Common myeloid progenitor, CD34-positive (primary cell): ENCODE results near the gene PDE1A.

Experiments
- CTCF ChIA-PET: fragments of 350-600 bp; sonication (Branson Sonifier 250); formaldehyde crosslinking; loops from one replicate; lab custom pipeline; 2021; ENCODE audit warnings: antibody characterized with exemption; lab: Charles Lee
- POLR2A ChIA-PET: fragments of 350-600 bp; sonication (Branson Sonifier 250); formaldehyde crosslinking; loops from one replicate; lab custom pipeline; 2021; ENCODE audit warnings: antibody characterized with exemption; lab: Charles Lee
- DNase-seq, 3 donors: peaks; one replicate each; pipeline versions ENCODE4 v3.0.0 to v3.0.0-alpha.2; 2013
- H3K27ac ChIP-seq, 2 experiments: 1 replicate in 1 of 2; 2 replicates in 1 of 2; pipeline ENCODE4 v1.7.0; 2013; ENCODE audit warnings: inconsistent platforms in 2 of 2, low read length in 2 of 2, mild to moderate bottlenecking in 2 of 2, low read depth in 1 of 2, moderate library complexity in 1 of 2; ENCODE audit not compliant: severe bottlenecking in 2 of 2, insufficient read depth in 1 of 2, poor library complexity in 1 of 2
- H3K27me3 ChIP-seq, 5 experiments: replicated peaks in 2 of 5; 1 replicate in 3 of 5; 2 replicates in 2 of 5; pipeline versions ENCODE4 v1.6.1 to v1.7.0; 2013; ENCODE audit warnings: low read length in 4 of 5, mild to moderate bottlenecking in 2 of 5, moderate library complexity in 2 of 5, inconsistent platforms in 1 of 5; ENCODE audit not compliant: insufficient read depth in 5 of 5, control insufficient read depth in 4 of 5
- H3K36me3 ChIP-seq, 4 experiments: 1 replicate in 2 of 4; 2 replicates in 2 of 4; pipeline versions ENCODE4 v1.6.1 to v1.7.0; 2013; ENCODE audit warnings: low read length in 3 of 4, control low read depth in 1 of 4, mild to moderate bottlenecking in 1 of 4; ENCODE audit not compliant: control insufficient read depth in 4 of 4, insufficient read depth in 4 of 4
- H3K4me1 ChIP-seq, 4 experiments: 1 replicate in 3 of 4; 2 replicates in 1 of 4; pipeline versions ENCODE4 v1.6.1 to v1.7.1; 2013; ENCODE audit warnings: low read length in 3 of 4, mild to moderate bottlenecking in 3 of 4, control low read depth in 1 of 4, inconsistent platforms in 1 of 4, moderate library complexity in 1 of 4; ENCODE audit not compliant: control insufficient read depth in 4 of 4, insufficient read depth in 4 of 4; ENCODE audit errors: control extremely low read depth in 1 of 4
- H3K4me3 ChIP-seq, 7 experiments: 1 replicate in 4 of 7; 2 replicates in 3 of 7; pipeline versions ENCODE4 v1.5.1 to v1.7.0; 2013; ENCODE audit warnings: mild to moderate bottlenecking in 7 of 7, low read length in 6 of 7, moderate library complexity in 6 of 7, inconsistent platforms in 2 of 7, low read depth in 2 of 7, control low read depth in 1 of 7; ENCODE audit not compliant: insufficient read depth in 4 of 7, control insufficient read depth in 1 of 7; ENCODE audit errors: extremely low read depth in 1 of 7
- H3K9me3 ChIP-seq, 5 experiments: 1 replicate in 4 of 5; 2 replicates in 1 of 5; pipeline versions ENCODE4 v1.6.1 to v1.7.1; 2013; ENCODE audit warnings: low read length in 4 of 5, mild to moderate bottlenecking in 2 of 5, inconsistent platforms in 1 of 5, low read depth in 1 of 5, moderate library complexity in 1 of 5; ENCODE audit not compliant: control insufficient read depth in 4 of 5, insufficient read depth in 2 of 5; ENCODE audit errors: control extremely low read depth in 1 of 5
- WGBS: methylation state at CpG from one replicate; pipeline ENCODE4 v1.1.5; 2013; ENCODE audit not compliant: insufficient coverage; 5-methylcytosine and 5-hydroxymethylcytosine counted together

Gene PDE1A

DNA sequence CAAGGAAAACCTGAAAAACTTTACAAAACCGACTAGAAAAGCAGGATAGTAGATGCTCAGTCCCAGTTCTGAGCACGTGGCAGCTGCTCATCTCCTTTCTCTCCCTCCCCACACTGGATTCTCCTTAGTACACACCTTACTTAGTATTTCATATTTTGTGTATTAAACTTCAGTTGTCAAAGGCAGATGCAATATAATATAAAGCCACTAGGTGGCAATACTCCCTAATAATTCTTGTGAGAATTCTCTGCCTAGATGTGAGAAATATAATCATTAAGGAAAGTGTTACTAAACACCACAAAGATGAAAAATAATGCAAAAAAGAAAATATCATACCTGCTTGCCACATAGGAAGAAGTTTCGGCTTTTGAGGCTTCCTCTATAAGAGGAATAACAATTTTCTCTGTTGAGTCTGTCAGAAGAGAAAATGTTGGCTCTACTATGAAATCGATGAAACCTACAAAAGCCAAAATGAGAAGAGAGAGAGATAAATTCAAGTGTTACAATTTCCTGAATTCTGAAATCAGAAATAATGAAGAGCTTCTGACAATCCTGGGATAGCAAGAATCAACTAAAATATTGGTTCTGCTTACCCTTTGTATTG lies 240.6 kb downstream of the PDE1A start:
- CTCF ChIA-PET: interaction anchor here (0.8 to 6.4 kb wide), 10 partner anchors 9 to 794 kb away, joined by 3 to 40 read pairs (median 4); no protein-coding TSS in a partner anchor

DNA sequence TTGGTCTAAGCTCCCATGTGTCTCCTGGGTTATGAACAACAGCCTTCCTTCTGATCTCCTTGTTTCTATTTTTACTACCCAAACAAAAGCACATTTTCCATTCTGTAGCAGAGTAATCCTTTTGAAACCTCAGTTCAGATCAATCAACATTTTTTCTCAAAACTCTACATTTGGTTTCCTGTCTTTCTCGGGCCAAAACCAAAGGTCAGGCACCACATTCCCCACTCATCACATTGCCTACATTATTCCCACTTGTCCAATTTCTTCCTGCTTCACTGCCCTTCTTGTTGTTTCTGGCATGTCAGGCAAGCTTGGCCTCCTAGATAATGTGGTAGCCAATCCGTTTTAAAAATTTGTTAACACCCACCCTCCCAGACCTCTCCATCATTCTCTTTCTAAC lies 244.4 kb downstream of the PDE1A start:
- WGBS: 100% methylated on average over 1 of the region's 2 CpGs
- H3K27ac ChIP-seq: no peak overlapping the region
- H3K27me3 ChIP-seq: no peaks in the 10 kb centered on the region
- H3K4me3 ChIP-seq: no peak overlapping the region
- peaks cover 0 to 4% (median 3%) of the 10 kb centered on the region in 5 experiments for H3K9me3 ChIP-seq
- CTCF ChIA-PET: no interaction called here
- no peaks in the 10 kb centered on the region for H3K4me1 ChIP-seq
- no peak for DNase-seq
- no peaks in the 10 kb centered on the region for H3K36me3 ChIP-seq
- POLR2A ChIA-PET: no interaction called here

More for the DNA sequence above, 240.6 kb downstream of the PDE1A start:
- peaks cover 0 to 4% (median 3%) of the 10 kb centered on the region in 5 experiments for H3K9me3 ChIP-seq
- no peaks in the 10 kb centered on the region for H3K4me1 ChIP-seq
- no peak overlapping the region for H3K27ac ChIP-seq
- no peaks in the 10 kb centered on the region for H3K36me3 ChIP-seq
- H3K4me3 ChIP-seq: no peak overlapping the region
- peak; percentile 28 to 58 (median 48) for DNase-seq
- H3K27me3 ChIP-seq: no peaks in the 10 kb centered on the region
- WGBS: 50% methylated on average over 2 of the region's 4 CpGs
- POLR2A ChIA-PET: no interaction called here

DNA sequence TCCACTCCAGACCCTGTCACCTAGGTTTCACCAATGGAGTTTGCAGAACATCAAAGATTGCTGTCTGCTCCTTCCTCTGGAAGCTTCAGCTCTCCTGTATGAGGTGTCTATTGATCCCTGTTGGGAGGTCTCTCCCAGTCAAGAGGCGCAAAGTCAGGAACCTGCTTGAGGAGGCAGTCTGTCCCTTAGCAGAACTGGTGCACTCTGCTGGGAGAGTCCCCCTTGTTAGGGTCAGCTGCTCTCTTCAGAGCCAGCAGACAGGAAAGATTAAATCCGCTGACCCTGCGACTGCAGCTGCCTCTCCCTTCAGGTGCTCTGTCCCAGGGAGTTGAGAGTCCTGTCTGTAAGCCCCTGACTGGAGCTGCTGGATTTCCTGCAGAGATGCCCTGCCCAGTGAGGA lies 245.5 kb downstream of the PDE1A start:
- 90% methylated on average over 3 of the region's 3 CpGs for WGBS
- H3K9me3 ChIP-seq: peaks cover 0 to 4% (median 3%) of the 10 kb centered on the region in 5 experiments

DNA sequence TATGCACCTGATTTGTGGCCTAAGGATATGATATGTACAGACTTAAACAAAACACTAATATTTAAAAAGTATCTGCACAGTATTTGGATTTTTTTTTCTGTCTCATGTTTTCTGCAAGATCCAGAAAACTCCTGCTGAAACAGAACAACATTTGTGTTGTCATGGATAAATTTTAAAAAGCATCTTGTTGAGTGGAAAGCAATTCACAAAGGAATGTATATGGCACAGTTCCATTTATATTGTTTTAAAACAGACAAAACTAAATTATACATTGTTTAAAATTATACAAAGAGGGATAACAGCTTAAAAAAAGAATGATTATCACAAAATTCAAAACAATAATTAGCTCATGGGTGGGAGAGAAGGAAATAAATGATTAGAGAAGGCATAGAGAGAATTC lies 247.7 kb downstream of the PDE1A start:
- H3K9me3 ChIP-seq: peaks cover 0 to 4% (median 3%) of the 10 kb centered on the region in 5 experiments
- ChIA-PET POLR2A (no interaction called here), CTCF (interaction anchor here (1.0 kb wide), 1 partner anchor 470 kb away, joined by 3 read pairs; no protein-coding TSS in a partner anchor)
- H3K4me1 ChIP-seq: no peaks in the 10 kb centered on the region
- H3K4me3 ChIP-seq: no peak overlapping the region
- no peaks in the 10 kb centered on the region for H3K36me3 ChIP-seq
- H3K27me3 ChIP-seq: no peaks in the 10 kb centered on the region
- no peak overlapping the region for H3K27ac ChIP-seq
- no peak for DNase-seq

More for the DNA sequence above, 245.5 kb downstream of the PDE1A start:
- Histone ChIP-seq H3K27me3 (no peaks in the 10 kb centered on the region), H3K4me1 (no peaks in the 10 kb centered on the region), H3K27ac (no peak overlapping the region), H3K36me3 (no peaks in the 10 kb centered on the region), H3K4me3 (no peak overlapping the region)
- ChIA-PET POLR2A (no interaction called here), CTCF (no interaction called here)
- no peak for DNase-seq

DNA sequence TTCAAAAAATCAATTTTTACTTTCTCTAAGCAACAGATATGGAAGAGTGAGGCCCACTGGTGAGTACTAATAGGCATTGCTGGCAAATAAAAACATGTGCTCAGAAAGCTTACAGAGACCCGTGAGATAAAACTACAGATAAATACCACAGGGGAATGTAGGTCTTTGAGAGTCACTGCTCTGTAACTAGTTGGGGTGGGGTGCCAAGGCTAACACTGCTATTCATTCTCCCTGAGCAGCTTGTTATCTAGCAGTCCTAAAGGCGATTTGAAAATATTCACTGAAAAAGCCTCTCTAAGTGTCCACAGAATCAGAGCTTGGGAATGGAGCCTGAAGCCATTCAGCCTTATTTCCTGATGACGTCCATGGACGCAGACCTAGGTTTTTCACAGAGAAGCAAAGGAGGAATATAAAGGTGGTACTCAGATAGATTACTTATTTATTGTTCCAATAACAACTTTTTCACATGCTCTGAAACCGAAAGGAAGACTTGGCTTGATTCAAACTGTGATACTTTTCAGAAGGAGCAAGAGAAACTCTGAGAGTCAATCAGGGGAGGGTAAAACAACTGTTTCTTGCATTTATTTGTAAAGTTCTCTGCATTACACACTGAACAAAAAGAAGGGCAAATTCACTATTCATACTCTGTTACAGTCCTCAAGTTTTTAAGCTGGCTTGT lies 252.8 kb downstream of the PDE1A start:
- no peaks in the 10 kb centered on the region for H3K9me3 ChIP-seq
- H3K36me3 ChIP-seq: no peaks in the 10 kb centered on the region
- DNase-seq: no peak
- WGBS: 40% methylated on average over 1 of the region's 5 CpGs
- H3K4me3 ChIP-seq: no peak overlapping the region
- no peak overlapping the region for H3K27ac ChIP-seq
- CTCF ChIA-PET: no interaction called here
- no peaks in the 10 kb centered on the region for H3K27me3 ChIP-seq
- H3K4me1 ChIP-seq: no peaks in the 10 kb centered on the region
- POLR2A ChIA-PET: interaction anchor here (0.8 kb wide), 1 partner anchor 542 kb away, joined by 3 read pairs; no protein-coding TSS in a partner anchor

DNA sequence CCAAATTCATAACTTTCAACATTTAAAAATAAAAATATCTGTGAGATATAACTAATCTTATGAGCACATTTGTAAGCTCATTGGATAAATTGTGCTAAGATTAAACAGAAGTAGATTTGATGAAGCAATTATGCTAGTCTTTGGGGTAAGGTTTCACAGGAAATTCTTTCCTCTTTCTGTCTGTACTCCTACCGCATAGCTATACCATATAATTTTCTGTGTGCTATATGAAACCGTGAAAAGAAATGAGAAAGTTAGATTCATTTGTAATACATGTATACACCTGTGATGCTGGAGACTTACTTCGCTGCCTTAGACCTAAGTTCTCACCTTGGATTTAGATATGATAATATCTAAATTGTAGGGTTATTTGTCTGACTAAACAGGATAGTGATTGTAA lies 256.5 kb downstream of the PDE1A start:
- 100% methylated on average over 1 of the region's 3 CpGs for WGBS
- Histone ChIP-seq H3K4me3 (no peak overlapping the region), H3K27me3 (no peaks in the 10 kb centered on the region), H3K4me1 (no peaks in the 10 kb centered on the region), H3K9me3 (no peaks in the 10 kb centered on the region), H3K36me3 (no peaks in the 10 kb centered on the region), H3K27ac (no peak overlapping the region)
- POLR2A ChIA-PET: no interaction called here
- CTCF ChIA-PET: no interaction called here
- DNase-seq: no peak

DNA sequence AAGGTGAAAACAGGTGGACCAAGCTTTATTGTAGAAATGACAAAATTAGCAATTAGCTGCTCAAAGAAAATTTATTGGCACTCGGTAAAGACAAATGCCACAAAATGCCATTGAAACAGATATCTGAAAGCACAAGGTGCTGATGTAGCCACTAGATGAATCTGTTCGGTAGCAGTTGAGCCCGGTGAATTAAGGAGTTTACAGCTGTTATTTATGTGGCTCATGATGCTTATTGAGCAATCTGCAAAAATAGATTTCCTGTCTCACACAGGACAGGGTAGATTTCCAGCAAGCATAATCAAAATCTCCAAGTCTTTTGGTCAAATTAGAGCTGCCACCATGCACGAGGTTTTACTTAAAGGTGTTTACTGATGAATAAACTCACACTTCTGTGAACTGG lies 259.0 kb downstream of the PDE1A start:
- Histone ChIP-seq H3K27me3 (no peaks in the 10 kb centered on the region), H3K4me1 (no peaks in the 10 kb centered on the region), H3K36me3 (no peaks in the 10 kb centered on the region), H3K4me3 (no peak overlapping the region), H3K27ac (no peak overlapping the region), H3K9me3 (no peaks in the 10 kb centered on the region)
- 97% methylated on average over 3 of the region's 4 CpGs for WGBS
- CTCF ChIA-PET: interaction anchor here (0.7 kb wide), 1 partner anchor 529 kb away, joined by 3 read pairs; no protein-coding TSS in a partner anchor
- DNase-seq: no peak
- POLR2A ChIA-PET: no interaction called here
